GM12878 (cell line): Measurements from ENCODE around the gene SHISA4.

ENCODE experiments used
- CTCF ChIP-seq, 3 experiments: IDR thresholded peaks in 2 of 3; conservative IDR thresholded peaks in 1 of 3; 2 replicates each; pipeline ENCODE4 v1.5.1; 2011; ENCODE audit warnings: low read depth in 3 of 3, low read length in 3 of 3, mild to moderate bottlenecking in 3 of 3, control low read depth in 2 of 3, moderate library complexity in 2 of 3, inconsistent platforms in 1 of 3, mixed read lengths in 1 of 3; ENCODE audit not compliant: control insufficient read depth in 2 of 3, insufficient read depth in 1 of 3; ENCODE audit errors: extremely low read depth in 1 of 3
- PAX8 ChIP-seq: fragments of 450-650 bp; IDR thresholded peaks from 2 replicates; pipeline ENCODE4 v1.6.1; 2017; ENCODE audit warnings: mild to moderate bottlenecking, moderate library complexity

- TF ChIP-seq PAX8 (no peak), CTCF (IDR thresholded peaks at IDR 0.05 in 2 of 3, conservative IDR thresholded peaks at IDR 0.05 in 1 of 3; ENCODE audit: control insufficient read depth in 2 of 3, extremely low read depth in 1 of 3, insufficient read depth in 1 of 3, low read depth in 3 of 3, low read length in 3 of 3) (no peak)
These were observed 37.4 kb downstream of the SHISA4 start for GRCh38 chr1:201925981-201926645.
